Tibial artery (tissue), 4 donors: Measurements from ENCODE around the gene DCAF10.
"Not testable (repeated sequence)": the region's sequence is repeated elsewhere in the genome, so short reads cannot be mapped to it uniquely, and the experiment has no call there.

Experiments
- DNase-seq, 2 donors: peaks; one replicate each; pipeline ENCODE4 v3.0.0-alpha.2; 2019
- H3K27ac ChIP-seq, 2 donors: fragments of 200-600 bp; sonication (generic) in 1 of 2; 1 replicate in 1 of 2; 2 replicates in 1 of 2; pipeline ENCODE4 v1.5.1; 2018 to 2019; ENCODE audit warnings: mild to moderate bottlenecking in 1 of 2
- H3K27me3 ChIP-seq, 2 donors: fragments of 200-600 bp; sonication (generic) in 1 of 2; one replicate each; pipeline versions ENCODE4 v1.5.1 to v1.6.0; 2016 to 2019
- H3K36me3 ChIP-seq, 3 donors: fragments of 200-600 bp; sonication (generic) in 2 of 3; one replicate each; pipeline ENCODE4 v1.5.1; 2016 to 2019; ENCODE audit warnings: mild to moderate bottlenecking in 2 of 3
- H3K4me1 ChIP-seq, 4 donors: fragments of 200-600 bp; sonication (generic) in 2 of 4; 1 replicate in 3 of 4; 2 replicates in 1 of 4; pipeline ENCODE4 v1.5.1; 2016 to 2019
- H3K4me3 ChIP-seq, 2 donors: fragments of 200-600 bp; sonication (generic) in 1 of 2; 1 replicate in 1 of 2; 2 replicates in 1 of 2; pipeline ENCODE4 v1.5.1; 2018 to 2019; ENCODE audit warnings: mild to moderate bottlenecking in 2 of 2
- H3K9me3 ChIP-seq, 3 donors: fragments of 200-600 bp; sonication (generic) in 1 of 3; one replicate each; pipeline ENCODE4 v1.5.1; 2016 to 2019
- CTCF ChIP-seq, 2 experiments: fragments of 200-600 bp in 1 of 2; fragments of 450-650 bp in 1 of 2; IDR thresholded peaks; one replicate each; pipeline ENCODE4 v1.5.1; 2017 to 2019; ENCODE audit warnings: antibody characterized with exemption in 2 of 2, mild to moderate bottlenecking in 1 of 2, moderate library complexity in 1 of 2
- intact Hi-C: fragments of 100-400 bp; cut with DNase I; formaldehyde crosslinking; loops from one replicate; pipeline ENCODE4 v1.15.0; 2023; ENCODE audit warnings: low total_unique reads

DCAF10 gene

GRCh38 chr9:37758747-37759146, 41.9 kb upstream of the DCAF10 start:
- H3K4me3 ChIP-seq, result no peak overlapping the region
- no peak overlapping the region for H3K27ac ChIP-seq
- H3K9me3 ChIP-seq, result no peaks in the 10 kb centered on the region
- peaks cover 0 to 14% (median 7%) of the 10 kb centered on the region in 4 donors for H3K4me1 ChIP-seq
- peaks cover 0 to 11% (median 2%) of the 10 kb centered on the region in 3 donors for H3K36me3 ChIP-seq
- no peak for TF ChIP-seq CTCF (IDR thresholded peaks at IDR 0.05)
- H3K27me3 ChIP-seq, result no peaks in the 10 kb centered on the region
- intact Hi-C loops, result no loop called here
- DNase-seq, result no peak

GRCh38 chr9:37760416-37761161, 40.0 kb upstream of the DCAF10 start:
- Histone ChIP-seq H3K4me3 (no peak overlapping the region), H3K27me3 (no peaks in the 10 kb centered on the region), H3K36me3 (peaks cover 0 to 26% (median 18%) of the 10 kb centered on the region in 3 donors), H3K9me3 (no peaks in the 10 kb centered on the region), H3K4me1 (no peaks in the 10 kb centered on the region), H3K27ac (no peak overlapping the region)
- intact Hi-C loops, result no loop called here
- TF ChIP-seq CTCF (IDR thresholded peaks at IDR 0.05), result no peak
- no peak for DNase-seq

GRCh38 chr9:37761511-37761910, 39.1 kb upstream of the DCAF10 start:
- Histone ChIP-seq H3K27ac (no peak overlapping the region), H3K36me3 (peaks cover 0 to 26% (median 18%) of the 10 kb centered on the region in 3 donors), H3K27me3 (no peaks in the 10 kb centered on the region), H3K4me1 (no peaks in the 10 kb centered on the region), H3K4me3 (no peak overlapping the region), H3K9me3 (no peaks in the 10 kb centered on the region)
- intact Hi-C loops, result no loop called here
- no peak for DNase-seq
- TF ChIP-seq CTCF (IDR thresholded peaks at IDR 0.05), result no peak

GRCh38 chr9:37765263-37765662, 35.3 kb upstream of the DCAF10 start:
- intact Hi-C loops, H3K27me3 ChIP-seq, H3K4me3 ChIP-seq, H3K27ac ChIP-seq, DNase-seq, H3K9me3 ChIP-seq, H3K4me1 ChIP-seq: not testable (repeated sequence)
- H3K36me3 ChIP-seq, result peaks cover 6 to 46% (median 18%) of the 10 kb centered on the region in 3 donors

GRCh38 chr9:37769306-37769705, 31.3 kb upstream of the DCAF10 start:
- Histone ChIP-seq H3K36me3 (peaks cover 26 to 64% (median 30%) of the 10 kb centered on the region in 3 donors), H3K4me1 (no peaks in the 10 kb centered on the region), H3K27me3 (no peaks in the 10 kb centered on the region), H3K27ac (no peak overlapping the region), H3K4me3 (no peak overlapping the region), H3K9me3 (no peaks in the 10 kb centered on the region)
- no peak for TF ChIP-seq CTCF (IDR thresholded peaks at IDR 0.05)
- no peak for DNase-seq
- intact Hi-C loops, result no loop called here

- H3K9me3 ChIP-seq, result no peaks in the 10 kb centered on the region
- no peak for TF ChIP-seq CTCF (IDR thresholded peaks at IDR 0.05)
- H3K4me3 ChIP-seq, result no peak overlapping the region
- no peak for DNase-seq
- intact Hi-C loops, result no loop called here
- no peak overlapping the region for H3K27ac ChIP-seq
- no peaks in the 10 kb centered on the region for H3K4me1 ChIP-seq
- H3K27me3 ChIP-seq, result no peaks in the 10 kb centered on the region
- peaks cover 25 to 57% (median 26%) of the 10 kb centered on the region in 3 donors for H3K36me3 ChIP-seq
Measured at GRCh38 chr9:37769995-37770394, 30.6 kb upstream of the DCAF10 start.
